Sigmoid colon (tissue), 4 donors: ENCODE data around the gene DSCAML1.

ENCODE experiments used
- EP300 ChIP-seq, 4 donors: sonication (generic); formaldehyde crosslinking; IDR thresholded peaks; one replicate each; pipeline ENCODE4 v1.6.1; 2017; ENCODE audit warnings: antibody characterized with exemption in 4 of 4
- POLR2A ChIP-seq, 2 donors: fragments of 450-650 bp; IDR thresholded peaks; one replicate each; pipeline ENCODE4 v1.6.1; 2016; ENCODE audit warnings: antibody characterized with exemption in 2 of 2, mild to moderate bottlenecking in 2 of 2, moderate library complexity in 2 of 2

DNA sequence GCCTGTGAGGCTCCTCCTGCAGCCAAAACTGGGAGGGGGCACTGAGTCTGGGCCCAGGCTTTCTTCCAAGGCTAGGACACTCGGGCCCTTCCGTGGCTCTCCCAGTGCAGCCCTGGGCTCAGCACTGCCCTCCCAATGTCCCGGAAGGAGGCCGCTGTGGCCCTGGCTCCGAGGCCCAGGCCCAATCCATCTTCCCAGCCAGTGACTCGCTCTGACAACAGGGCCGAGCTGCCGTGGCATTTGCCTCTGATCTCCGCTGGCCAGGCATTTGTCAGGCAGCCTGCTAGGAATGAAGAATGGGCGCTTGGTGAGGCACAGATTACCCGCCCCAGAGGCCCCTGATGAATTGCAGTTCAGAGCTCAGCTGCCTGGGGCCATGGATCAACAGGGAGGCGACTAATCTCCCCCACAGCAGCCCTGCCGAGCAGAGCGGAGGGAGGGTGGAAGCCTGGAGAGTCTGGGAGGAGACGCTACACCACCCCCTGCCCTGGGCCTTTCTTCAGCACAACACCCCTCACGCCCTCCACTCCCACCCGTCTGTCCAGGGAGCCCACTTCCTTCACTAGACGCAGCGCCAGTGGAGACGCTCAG is 19.2 kb upstream of the DSCAML1 start:
- TF ChIP-seq POLR2A (IDR thresholded peaks at IDR 0.05): no peak
- no peak for TF ChIP-seq EP300 (IDR thresholded peaks at IDR 0.05)
